ENCODE results near the gene ABAT.

GRCh38 chr16:8718851-8719680 lies 44.6 kb downstream of the ABAT start:
- TF ChIP-seq CTCF (IDR thresholded peaks at IDR 0.05) (no peak), EP300 (IDR thresholded peaks at IDR 0.05) (no peak), POLR2A (IDR thresholded peaks at IDR 0.05) (no peak)

Data from ovary (tissue), 3 donors.